Central memory CD8-positive, alpha-beta T cell (primary cell): ENCODE measurements around the gene RNF19B.
A peak's percentile ranks its signal among the peaks of the same experiment; 100 is the strongest.

ENCODE experiments used
- ATAC-seq: fragments of 150-1000 bp; cut with Tn5 transposase; replicated peaks from 2 replicates; pipeline ENCODE4 v1.10.0; 2022; ENCODE audit warnings: mild to moderate bottlenecking, moderate FRiP score, moderate number of reproducible peaks; ENCODE audit not compliant: poor library complexity, severe bottlenecking; ENCODE audit errors: extremely low read depth
- DNase-seq, 2 donors: peaks; one replicate each; pipeline ENCODE4 v3.0.0; 2021; ENCODE audit warnings: low spot score in 2 of 2
- H3K27ac Mint-ChIP-seq: one replicate; pipeline ENCODE4 v1.8.0; 2022; ENCODE audit warnings: low read depth, mild to moderate bottlenecking, moderate library complexity, mixed read lengths
- H3K27me3 Mint-ChIP-seq: one replicate; pipeline ENCODE4 v1.8.0; 2022; ENCODE audit warnings: mixed read lengths
- H3K36me3 Mint-ChIP-seq: one replicate; pipeline ENCODE4 v1.8.0; 2022; ENCODE audit warnings: mild to moderate bottlenecking, moderate library complexity, mixed read lengths; ENCODE audit not compliant: insufficient read depth
- H3K4me1 Mint-ChIP-seq: one replicate; pipeline ENCODE4 v1.8.0; 2022; ENCODE audit warnings: mixed read lengths
- H3K4me3 Mint-ChIP-seq: one replicate; pipeline ENCODE4 v1.8.0; 2022; ENCODE audit warnings: mild to moderate bottlenecking, moderate library complexity, mixed read lengths
- H3K9me3 Mint-ChIP-seq: one replicate; pipeline ENCODE4 v1.8.0; 2022; ENCODE audit warnings: mixed read lengths

Gene RNF19B, protein sequence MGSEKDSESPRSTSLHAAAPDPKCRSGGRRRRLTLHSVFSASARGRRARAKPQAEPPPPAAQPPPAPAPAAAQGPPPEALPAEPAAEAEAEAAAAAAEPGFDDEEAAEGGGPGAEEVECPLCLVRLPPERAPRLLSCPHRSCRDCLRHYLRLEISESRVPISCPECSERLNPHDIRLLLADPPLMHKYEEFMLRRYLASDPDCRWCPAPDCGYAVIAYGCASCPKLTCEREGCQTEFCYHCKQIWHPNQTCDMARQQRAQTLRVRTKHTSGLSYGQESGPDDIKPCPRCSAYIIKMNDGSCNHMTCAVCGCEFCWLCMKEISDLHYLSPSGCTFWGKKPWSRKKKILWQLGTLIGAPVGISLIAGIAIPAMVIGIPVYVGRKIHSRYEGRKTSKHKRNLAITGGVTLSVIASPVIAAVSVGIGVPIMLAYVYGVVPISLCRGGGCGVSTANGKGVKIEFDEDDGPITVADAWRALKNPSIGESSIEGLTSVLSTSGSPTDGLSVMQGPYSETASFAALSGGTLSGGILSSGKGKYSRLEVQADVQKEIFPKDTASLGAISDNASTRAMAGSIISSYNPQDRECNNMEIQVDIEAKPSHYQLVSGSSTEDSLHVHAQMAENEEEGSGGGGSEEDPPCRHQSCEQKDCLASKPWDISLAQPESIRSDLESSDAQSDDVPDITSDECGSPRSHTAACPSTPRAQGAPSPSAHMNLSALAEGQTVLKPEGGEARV

DNA sequence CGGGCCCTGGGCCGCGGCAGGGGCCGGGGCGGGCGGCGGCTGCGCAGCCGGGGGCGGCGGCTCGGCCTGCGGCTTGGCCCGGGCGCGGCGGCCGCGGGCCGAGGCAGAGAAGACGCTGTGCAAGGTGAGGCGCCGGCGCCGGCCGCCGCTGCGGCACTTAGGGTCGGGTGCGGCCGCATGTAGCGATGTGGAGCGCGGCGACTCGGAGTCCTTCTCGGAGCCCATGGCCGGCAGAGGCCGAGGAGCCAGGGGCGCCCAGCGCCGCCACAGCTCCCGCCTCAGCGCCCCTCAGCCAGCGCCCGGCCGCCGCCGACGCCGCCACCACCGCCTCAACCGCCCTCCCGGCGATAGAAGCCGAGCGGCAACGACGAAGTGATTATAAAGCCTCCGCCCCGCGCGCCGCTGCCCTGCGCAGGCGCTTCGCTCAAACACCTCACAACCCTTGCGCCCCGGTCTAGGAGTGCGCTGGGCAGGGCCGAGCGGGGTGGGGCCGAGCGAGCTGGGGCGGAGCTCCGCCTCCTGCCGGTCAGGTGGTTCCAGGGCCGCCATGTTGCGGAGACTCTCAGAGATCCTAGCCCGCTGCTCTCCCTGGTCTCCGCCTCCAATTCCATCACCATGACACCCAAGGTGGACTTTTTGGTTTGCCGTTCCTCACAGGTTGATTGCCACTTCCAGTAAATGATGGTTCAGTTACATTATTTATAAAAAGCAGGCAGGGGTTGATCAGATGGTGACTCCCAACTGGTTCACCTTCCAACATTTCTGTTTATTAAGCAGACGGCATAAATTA is at the start of gene RNF19B:
Gene RNF19B (minus strand): TSS at position 349 of the 790 bp plus-strand sequence. CDS start 124 bp downstream, at position 225.
- Mint-ChIP-seq H3K4me1 (peaks cover 35% of the 10 kb centered on the region), H3K27me3 (no peaks in the 10 kb centered on the region), H3K9me3 (no peaks in the 10 kb centered on the region), H3K36me3 (peaks cover 11% of the 10 kb centered on the region), H3K4me3 (peak within 1 kb of the TSS; percentile 84), H3K27ac (peak within 1 kb of the TSS; percentile 84)
- DNase-seq = peak; percentile 83 to 91
- ATAC-seq = peak; percentile 93

DNA sequence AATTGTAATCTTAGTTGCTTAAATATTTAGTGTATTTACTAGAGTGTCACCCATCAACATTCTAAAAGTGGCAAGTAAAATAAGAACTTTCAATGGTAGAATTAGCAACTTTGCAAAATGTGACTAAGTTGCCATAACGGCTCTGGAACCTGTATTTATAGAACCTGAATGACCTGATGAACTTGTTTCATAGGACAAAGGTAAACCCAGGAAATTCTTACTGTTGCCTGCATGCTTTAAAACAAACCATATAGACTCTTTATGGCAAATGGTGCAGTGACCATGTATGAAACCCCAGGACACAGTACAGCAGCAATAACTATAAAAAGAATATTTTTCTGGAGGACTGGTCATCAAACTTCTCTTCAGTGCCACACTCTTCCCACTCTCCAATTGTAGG is 49.2 kb upstream of the RNF19B start:
- Mint-ChIP-seq H3K4me1 (no peaks in the 10 kb centered on the region), H3K36me3 (peaks cover 41% of the 10 kb centered on the region), H3K9me3 (no peaks in the 10 kb centered on the region), H3K4me3 (no peak overlapping the region), H3K27ac (no peak overlapping the region), H3K27me3 (no peaks in the 10 kb centered on the region)
- no peak for ATAC-seq
- no peak for DNase-seq

DNA sequence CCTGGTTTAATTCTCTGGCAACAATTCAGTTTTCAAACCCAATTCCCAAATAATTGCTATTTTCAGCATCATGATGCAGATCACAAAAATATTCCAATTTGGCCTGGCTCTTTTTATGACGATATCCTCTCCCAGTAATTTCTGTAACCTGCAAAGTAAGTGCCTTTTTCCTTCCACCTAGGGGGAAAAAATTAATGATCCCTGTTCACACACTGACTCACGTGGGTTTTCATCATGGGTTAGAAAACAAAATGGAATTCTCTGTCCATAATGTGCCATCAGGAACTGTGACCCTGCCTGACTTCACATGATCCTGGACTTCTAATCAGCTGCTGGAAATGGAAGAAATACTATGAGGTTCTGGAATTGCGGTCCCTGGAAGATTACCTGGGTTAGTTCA is 47.6 kb upstream of the RNF19B start:
- Mint-ChIP-seq H3K27me3 (no peaks in the 10 kb centered on the region), H3K36me3 (peaks cover 39% of the 10 kb centered on the region), H3K27ac (no peak overlapping the region), H3K9me3 (no peaks in the 10 kb centered on the region), H3K4me1 (no peaks in the 10 kb centered on the region), H3K4me3 (no peak overlapping the region)
- DNase-seq (no peak), ATAC-seq (no peak)

DNA sequence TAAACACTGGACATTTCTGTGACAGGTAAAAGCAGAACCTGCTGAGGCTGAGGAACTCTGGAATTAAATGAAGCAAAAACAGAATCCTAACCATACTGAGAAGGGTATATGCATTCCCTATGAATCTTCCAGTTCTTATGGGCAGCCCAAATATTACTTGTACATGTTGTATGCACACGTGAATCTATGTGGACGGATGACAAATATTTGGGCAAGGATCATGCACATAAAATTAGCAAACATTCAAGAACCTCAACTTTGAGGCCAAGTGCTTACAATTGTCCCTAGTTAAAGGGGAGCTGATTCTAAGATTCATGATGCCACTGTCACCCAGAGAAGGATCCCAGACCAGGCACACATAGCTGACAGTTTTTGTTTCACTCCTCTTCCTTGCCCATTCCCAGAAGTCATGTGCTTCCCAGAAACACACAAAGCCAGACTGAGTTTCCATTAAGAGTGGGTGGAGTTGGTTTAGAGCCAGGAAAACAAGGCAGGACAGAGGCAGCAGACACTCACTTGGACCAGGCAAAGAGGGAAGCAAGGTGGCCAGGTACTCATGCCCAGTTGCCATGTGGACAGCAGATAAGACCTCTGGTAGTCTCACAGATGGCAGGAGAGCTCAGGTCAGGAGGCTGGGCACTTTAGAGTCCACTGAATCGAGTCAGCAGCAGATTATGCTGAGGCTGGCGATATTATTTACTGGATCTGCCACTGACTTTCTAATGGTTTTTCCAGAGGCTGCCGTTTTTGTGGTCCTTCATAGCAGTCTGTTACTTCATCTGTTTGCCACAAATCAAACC is 46.5 kb upstream of the RNF19B start:
- DNase-seq (no peak), ATAC-seq (no peak)
- Mint-ChIP-seq H3K4me1 (no peaks in the 10 kb centered on the region), H3K4me3 (no peak overlapping the region), H3K27me3 (no peaks in the 10 kb centered on the region), H3K27ac (no peak overlapping the region), H3K9me3 (no peaks in the 10 kb centered on the region), H3K36me3 (peaks cover 37% of the 10 kb centered on the region)

DNA sequence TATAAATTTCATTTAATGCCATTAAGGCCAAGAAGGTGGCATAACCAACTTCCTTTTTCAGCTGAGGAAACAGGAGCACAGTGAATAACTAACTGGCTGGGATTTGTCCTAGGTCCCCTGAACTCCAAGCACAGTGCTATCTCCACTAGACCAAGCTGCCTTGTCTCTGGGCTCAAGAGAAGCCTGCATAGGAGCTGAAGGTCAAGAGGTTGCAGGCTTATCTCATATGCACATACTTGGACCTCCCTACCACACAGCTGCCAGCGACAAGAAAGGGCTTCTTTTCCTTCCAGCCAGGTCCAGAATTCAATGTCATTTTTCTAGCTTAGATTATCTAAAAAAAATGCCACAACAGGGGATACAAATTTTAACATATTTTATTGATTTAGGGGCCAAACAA is 45.0 kb upstream of the RNF19B start:
- no peak overlapping the region for H3K27ac Mint-ChIP-seq
- DNase-seq (no peak), ATAC-seq (no peak)
- peaks cover 11% of the 10 kb centered on the region for H3K4me1 Mint-ChIP-seq
- no peaks in the 10 kb centered on the region for H3K9me3 Mint-ChIP-seq
- H3K4me3 Mint-ChIP-seq = no peak overlapping the region
- no peaks in the 10 kb centered on the region for H3K27me3 Mint-ChIP-seq
- peaks cover 37% of the 10 kb centered on the region for H3K36me3 Mint-ChIP-seq

DNA sequence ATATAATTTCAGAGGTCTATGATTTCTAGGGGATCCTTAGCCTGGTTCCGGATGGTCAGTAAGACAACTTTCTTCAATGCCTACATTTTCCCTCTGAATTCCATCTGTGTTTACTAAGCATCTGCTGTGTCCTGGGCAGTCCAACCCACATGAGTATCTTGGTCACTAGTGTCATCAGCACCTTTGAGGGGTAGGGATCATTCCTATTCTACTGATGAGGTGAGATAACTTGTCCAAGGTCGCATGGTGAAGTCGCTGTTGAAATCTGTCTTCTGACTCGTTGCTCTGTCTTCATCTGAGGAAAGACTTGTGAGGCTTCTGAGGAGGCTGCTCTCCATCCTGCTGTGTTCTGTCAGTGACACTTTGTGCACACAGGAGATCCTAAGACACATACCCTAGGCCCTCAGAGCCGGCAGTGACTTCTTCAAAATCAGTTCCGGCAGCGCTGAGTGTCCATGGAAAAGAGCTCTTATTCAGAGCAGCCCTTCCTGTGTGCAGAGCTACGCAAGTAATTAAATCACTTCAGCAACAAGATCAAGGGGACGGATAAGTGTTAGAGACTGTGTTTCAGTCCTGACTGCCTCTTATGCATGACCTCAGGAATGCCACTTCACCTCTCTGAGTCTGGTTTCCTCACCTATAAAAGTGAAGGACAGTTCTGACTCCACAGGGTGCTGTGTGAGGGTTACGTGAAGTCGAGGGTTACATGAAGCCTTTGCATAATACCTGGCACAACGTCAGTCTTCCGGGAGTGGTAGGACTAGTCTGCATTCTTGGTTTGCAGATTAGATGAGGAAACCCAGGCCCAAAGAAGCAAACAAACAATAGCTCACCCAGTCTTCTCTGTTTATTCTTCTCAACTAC is 43.7 kb upstream of the RNF19B start:
- no peak for ATAC-seq
- Mint-ChIP-seq H3K27ac (no peak overlapping the region), H3K4me1 (peaks cover 11% of the 10 kb centered on the region)

DNA sequence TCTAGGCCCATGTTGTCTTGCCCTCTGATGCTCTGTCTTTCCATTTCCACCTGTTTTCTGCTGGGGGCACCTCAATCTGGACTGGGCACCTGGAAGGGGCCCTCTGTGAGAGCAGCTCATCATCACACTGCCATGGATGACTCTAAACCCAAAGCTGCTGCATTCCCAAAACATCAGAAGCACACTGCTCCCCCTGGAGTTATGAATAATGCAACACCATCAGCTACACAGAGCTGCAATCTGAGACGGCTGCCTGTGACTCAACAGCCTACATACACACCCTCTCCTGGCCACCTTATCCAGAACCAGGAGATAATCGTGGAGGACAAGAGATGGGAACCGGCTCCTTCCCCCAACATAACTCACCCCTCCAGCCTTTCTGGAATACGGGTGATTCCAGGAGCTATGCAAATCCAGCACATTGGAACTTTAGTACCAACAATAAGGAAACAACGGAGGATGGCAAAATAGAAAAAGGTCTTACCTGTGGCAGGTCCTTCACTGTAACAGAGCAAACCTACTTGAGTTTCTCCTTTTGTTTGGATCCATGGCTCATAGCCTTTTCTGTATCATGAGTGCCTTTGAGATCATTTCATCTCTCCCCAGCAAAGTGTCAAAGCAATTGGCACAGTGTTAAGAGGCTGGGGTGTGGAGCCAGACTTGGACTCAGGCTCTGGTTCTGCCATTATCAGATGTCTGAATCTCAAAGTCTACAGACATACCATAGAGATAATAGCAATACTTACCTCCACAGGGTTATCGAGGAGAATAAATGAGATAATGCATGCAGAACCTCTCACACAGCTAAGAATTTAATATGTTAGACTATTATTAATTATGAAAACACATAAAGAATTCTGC is 42.8 kb upstream of the RNF19B start:
- no peak overlapping the region for H3K4me3 Mint-ChIP-seq
- H3K27ac Mint-ChIP-seq = no peak overlapping the region
- DNase-seq (no peak), ATAC-seq (no peak)
- no peaks in the 10 kb centered on the region for H3K27me3 Mint-ChIP-seq
- H3K4me1 Mint-ChIP-seq = peaks cover 11% of the 10 kb centered on the region
- H3K36me3 Mint-ChIP-seq = peaks cover 22% of the 10 kb centered on the region
- no peaks in the 10 kb centered on the region for H3K9me3 Mint-ChIP-seq

More for the DNA sequence above, 43.7 kb upstream of the RNF19B start:
- DNase-seq = no peak
- Mint-ChIP-seq H3K4me3 (no peak overlapping the region), H3K27me3 (no peaks in the 10 kb centered on the region), H3K36me3 (peaks cover 27% of the 10 kb centered on the region), H3K9me3 (no peaks in the 10 kb centered on the region)

DNA sequence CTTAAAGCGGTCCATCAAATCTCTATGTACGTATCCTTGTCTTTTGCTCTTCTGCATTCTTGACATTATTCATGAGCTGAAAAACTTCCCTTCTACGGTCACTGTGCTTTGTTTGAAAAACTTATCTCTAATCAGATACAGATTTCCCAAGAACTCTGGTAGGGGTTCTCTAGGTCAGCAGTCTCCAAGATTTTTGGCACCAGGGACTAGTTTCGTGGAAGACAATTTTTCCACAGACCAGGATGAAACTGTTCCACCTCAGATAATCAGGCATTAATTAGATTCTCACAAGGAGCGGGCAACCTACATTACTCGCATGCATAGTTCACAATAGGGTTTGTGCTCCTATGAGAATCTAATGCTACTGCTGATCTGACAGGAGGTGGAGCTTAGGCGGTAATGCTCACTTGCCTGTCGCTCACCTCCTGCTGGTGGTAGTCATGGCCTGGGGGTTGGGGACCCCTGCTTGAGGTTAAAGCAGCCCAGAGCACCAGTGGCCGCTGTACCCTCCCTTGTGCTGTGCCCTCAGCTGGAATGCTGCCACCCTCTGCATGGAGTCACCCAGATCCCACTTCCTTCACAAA is 41.3 kb upstream of the RNF19B start:
- DNase-seq (no peak), ATAC-seq (no peak)
- peaks cover 11% of the 10 kb centered on the region for H3K4me1 Mint-ChIP-seq
- H3K27me3 Mint-ChIP-seq = no peaks in the 10 kb centered on the region
- H3K36me3 Mint-ChIP-seq = peaks cover 7% of the 10 kb centered on the region
- no peak overlapping the region for H3K4me3 Mint-ChIP-seq
- H3K27ac Mint-ChIP-seq = no peak overlapping the region
- no peaks in the 10 kb centered on the region for H3K9me3 Mint-ChIP-seq

DNA sequence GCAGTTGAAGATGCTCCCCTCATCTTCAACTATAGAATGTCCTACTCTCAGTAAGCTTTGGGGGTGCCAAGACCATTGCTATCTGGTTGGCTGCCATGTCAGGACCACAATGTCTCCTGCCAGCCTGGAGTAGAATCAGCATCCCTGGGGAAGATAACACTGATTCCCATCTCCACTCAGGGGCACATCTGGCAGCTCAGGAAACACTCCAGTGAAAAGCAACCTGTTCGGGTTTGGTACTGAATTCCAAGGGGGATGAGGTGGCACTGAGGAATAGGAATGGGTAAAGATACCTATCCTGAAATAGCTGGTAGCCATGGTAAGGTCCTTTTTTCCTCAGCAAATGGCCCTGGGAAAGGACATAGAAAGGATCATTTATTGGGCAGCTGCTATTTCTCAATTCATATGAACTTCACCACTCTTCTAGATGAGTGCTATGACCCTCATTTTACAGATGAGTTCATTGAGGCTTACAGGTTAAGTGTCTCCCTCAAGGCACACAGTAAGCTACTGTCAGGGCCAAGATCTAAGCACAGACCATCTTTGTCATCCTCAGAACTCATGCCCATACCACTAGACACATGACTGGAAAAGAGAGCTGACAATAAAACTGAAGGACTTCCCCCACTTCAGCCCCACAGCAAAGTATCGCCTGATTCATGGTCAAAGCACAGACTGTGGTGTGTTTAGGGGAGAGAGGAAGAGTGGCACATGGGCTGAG is 40.7 kb upstream of the RNF19B start:
- Mint-ChIP-seq H3K9me3 (no peaks in the 10 kb centered on the region), H3K27ac (no peak overlapping the region), H3K4me1 (peaks cover 11% of the 10 kb centered on the region), H3K27me3 (no peaks in the 10 kb centered on the region), H3K36me3 (peaks cover 7% of the 10 kb centered on the region), H3K4me3 (no peak overlapping the region)
- no peak for DNase-seq
- ATAC-seq = no peak

DNA sequence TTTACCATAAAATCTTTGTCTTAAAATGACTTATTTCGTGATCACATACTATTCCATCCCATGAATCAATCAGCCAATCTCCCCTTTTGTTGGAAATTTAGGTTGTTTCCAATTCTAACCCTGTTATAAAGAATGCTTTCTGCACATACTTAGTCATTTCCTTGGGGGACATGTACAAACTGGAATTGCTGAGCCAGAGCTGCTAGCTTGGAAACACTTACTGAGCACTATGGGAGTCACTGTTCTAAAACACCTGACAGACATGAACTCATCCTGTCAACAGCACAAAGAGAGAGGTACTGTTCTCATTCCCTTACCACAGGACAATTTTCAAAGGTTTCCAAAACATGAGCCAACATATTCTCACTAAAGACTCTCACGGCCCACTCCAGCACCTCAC is 40.0 kb upstream of the RNF19B start:
- H3K4me1 Mint-ChIP-seq = peaks cover 11% of the 10 kb centered on the region

More for the DNA sequence above, 40.0 kb upstream of the RNF19B start:
- ATAC-seq (no peak), DNase-seq (no peak)
- Mint-ChIP-seq H3K4me3 (no peak overlapping the region), H3K27ac (no peak overlapping the region), H3K27me3 (no peaks in the 10 kb centered on the region), H3K9me3 (no peaks in the 10 kb centered on the region), H3K36me3 (peaks cover 7% of the 10 kb centered on the region)
